ENCODE results near the gene TMEM204. TPM values are rescaled to one million over a fixed set of nuclear protein-coding genes. Genes with fewer than 3 reads are reported as not detected.

Gene TMEM204
- total RNA-seq, 1 donor from 2014 or later, result 6.7 TPM

GRCh38 chr16:1499756-1500464 is 33.6 kb upstream of the TMEM204 start:
- DNase-seq (ENCODE audit: low spot score), result no peak

- no peak for DNase-seq (ENCODE audit: low spot score)
Measured at GRCh38 chr16:1500465-1501150, 32.9 kb upstream of the TMEM204 start.

GRCh38 chr16:1501630-1502029 is 31.8 kb upstream of the TMEM204 start:
- DNase-seq (ENCODE audit: low spot score), result no peak

- DNase-seq (ENCODE audit: low spot score), result no peak
Measured at GRCh38 chr16:1502092-1503004, 31.1 kb upstream of the TMEM204 start.

GRCh38 chr16:1503110-1503955 is 30.1 kb upstream of the TMEM204 start:
- DNase-seq (ENCODE audit: low spot score), result no peak

GRCh38 chr16:1505073-1505844 is 28.2 kb upstream of the TMEM204 start:
- DNase-seq (ENCODE audit: low spot score), result no peak

GRCh38 chr16:1505912-1506311 is 27.6 kb upstream of the TMEM204 start:
- no peak for DNase-seq (ENCODE audit: low spot score)

GRCh38 chr16:1506494-1507213 is 26.8 kb upstream of the TMEM204 start:
- DNase-seq (ENCODE audit: low spot score), result no peak

- no peak for DNase-seq (ENCODE audit: low spot score)
Measured at GRCh38 chr16:1508494-1509187, 24.8 kb upstream of the TMEM204 start.

GRCh38 chr16:1509307-1510221 is 23.9 kb upstream of the TMEM204 start:
- DNase-seq (ENCODE audit: low spot score), result no peak

GRCh38 chr16:1510272-1510671 is 23.2 kb upstream of the TMEM204 start:
- no peak for DNase-seq (ENCODE audit: low spot score)

- no peak for DNase-seq (ENCODE audit: low spot score)
Measured at GRCh38 chr16:1510941-1511351, 22.5 kb upstream of the TMEM204 start.

- no peak for DNase-seq (ENCODE audit: low spot score)
Measured at GRCh38 chr16:1511662-1512569, 21.6 kb upstream of the TMEM204 start.

- no peak for DNase-seq (ENCODE audit: low spot score)
Measured at GRCh38 chr16:1512774-1513173, 20.7 kb upstream of the TMEM204 start.

GRCh38 chr16:1514507-1514906 is 19.0 kb upstream of the TMEM204 start:
- DNase-seq (ENCODE audit: low spot score), result no peak

GRCh38 chr16:1518626-1519135 is 14.8 kb upstream of the TMEM204 start:
- no peak for DNase-seq (ENCODE audit: low spot score)

- DNase-seq (ENCODE audit: low spot score), result no peak
Measured at GRCh38 chr16:1519831-1520230, 13.6 kb upstream of the TMEM204 start.

Data from umbilical cord (tissue), 2 donors.